MCF 10A (cell line): ENCODE measurements around the gene BRSK2. TPM values are rescaled to one million over a fixed set of nuclear protein-coding genes. Genes with fewer than 3 reads are reported as not detected.

ENCODE experiments used
- BruUV-seq: library from RNA; stranded (reverse); fragments of 400-500 nt; replicated peaks from 2 replicates; lab custom pipeline; 2021; lab: Mats Ljungman, UMichigan
- CTCF ChIA-PET: fragments of 300-600 bp; sonication (Branson Sonifier 250); formaldehyde crosslinking; extraction: SDS; loops from one replicate; lab custom pipeline; 2021; ENCODE audit warnings: antibody characterized with exemption, inconsistent platforms; lab: Yijun Ruan, JAX
- POLR2A ChIA-PET: fragments of 300-600, 350-650 bp; sonication (Branson Sonifier 250); formaldehyde crosslinking; extraction: SDS; loops from one replicate; lab custom pipeline; 2020; ENCODE audit warnings: antibody characterized with exemption, inconsistent platforms; lab: Yijun Ruan, JAX
- DNase-seq: peaks from one replicate; pipeline ENCODE4 v3.0.0-alpha.2; 2018; ENCODE audit not compliant: unreplicated experiment
- H3K27ac Mint-ChIP-seq: one replicate; pipeline ENCODE4 v1.8.0; 2022; ENCODE audit warnings: mild to moderate bottlenecking, low read depth, mixed read lengths; ENCODE audit not compliant: unreplicated experiment
- H3K27me3 Mint-ChIP-seq: one replicate; pipeline ENCODE4 v1.8.0; 2022; ENCODE audit warnings: mixed read lengths; ENCODE audit not compliant: insufficient read depth, unreplicated experiment
- H3K36me3 Mint-ChIP-seq: one replicate; pipeline ENCODE4 v1.8.0; 2022; ENCODE audit warnings: mild to moderate bottlenecking, moderate library complexity, mixed read lengths; ENCODE audit not compliant: insufficient read depth, unreplicated experiment
- H3K4me1 Mint-ChIP-seq: one replicate; pipeline ENCODE4 v1.8.0; 2022; ENCODE audit warnings: mixed read lengths; ENCODE audit not compliant: insufficient read depth, unreplicated experiment
- H3K4me3 Mint-ChIP-seq: one replicate; pipeline ENCODE4 v1.8.0; 2022; ENCODE audit warnings: mild to moderate bottlenecking, moderate library complexity, mixed read lengths; ENCODE audit not compliant: unreplicated experiment
- H3K9me3 Mint-ChIP-seq: one replicate; pipeline ENCODE4 v1.8.0; 2022; ENCODE audit warnings: mixed read lengths; ENCODE audit not compliant: unreplicated experiment
- CTCF ChIP-seq: fragments of 200-600 bp; IDR thresholded peaks from one replicate; pipeline ENCODE4 v1.8.0; 2022; ENCODE audit warnings: antibody characterized with exemption, mild to moderate bottlenecking; ENCODE audit not compliant: unreplicated experiment
- intact Hi-C: fragments of 100-400 bp; cut with micrococcal nuclease; formaldehyde crosslinking; loops from 2 replicates; pipeline ENCODE4 v1.14.1; 2022
- total RNA-seq: library from RNA; stranded (reverse); gene quantifications from 2 replicates; pipeline ENCODE4 v1.2.3, GENCODE V29; 2022

Gene BRSK2
- total RNA-seq, 1 experiment from 2014 or later, result 0.44 TPM

- Mint-ChIP-seq H3K27me3 (no peaks in the 10 kb centered on the region), H3K36me3 (no peaks in the 10 kb centered on the region), H3K27ac (no peak overlapping the region), H3K4me3 (no peak overlapping the region), H3K9me3 (no peaks in the 10 kb centered on the region), H3K4me1 (peaks cover 18% of the 10 kb centered on the region)
- DNase-seq, result no peak
- intact Hi-C loops, result no loop called here
- ChIA-PET POLR2A (interaction anchor here (0.7 kb wide), 1 partner anchor 56 kb away, joined by 3 read pairs; no protein-coding TSS in a partner anchor), CTCF (interaction anchor here (0.5 to 0.6 kb wide), 2 partner anchors 65 to 307 kb away, joined by 3 to 5 read pairs; no protein-coding TSS in a partner anchor)
- BruUV-seq, result no TSS peak
- no peak for TF ChIP-seq CTCF
These were observed 122.3 kb downstream of the BRSK2 start for GRCh38 chr11:1511937-1512496.

Other genes with a start within 250 kb of the BRSK2 start
- gene MUC5AC, start 232.0 kb upstream of the BRSK2 start, total RNA-seq, result not detected in 2 replicates
- gene MUC5B, start 166.9 kb upstream of the BRSK2 start, total RNA-seq, result not detected in 2 replicates
- 58.5 and 58.8 TPM in 2 replicates for gene TOLLIP, start 80.3 kb upstream of the BRSK2 start, total RNA-seq
- 20.1 and 20.2 TPM in 2 replicates for gene MOB2, start 96.8 kb downstream of the BRSK2 start, total RNA-seq
- 10.4 and 17.6 TPM in 2 replicates for gene DUSP8, start 182.3 kb downstream of the BRSK2 start, total RNA-seq
- not detected in 2 replicates for gene KRTAP5-1, start 195.3 kb downstream of the BRSK2 start, total RNA-seq
- not detected in 2 replicates for gene KRTAP5-2, start 208.4 kb downstream of the BRSK2 start, total RNA-seq
- not detected in 2 replicates for gene KRTAP5-3, start 218.5 kb downstream of the BRSK2 start, total RNA-seq
- gene KRTAP5-4, start 232.2 kb downstream of the BRSK2 start, total RNA-seq, result not detected in 2 replicates
- not detected in 2 replicates for gene KRTAP5-5, start 239.8 kb downstream of the BRSK2 start, total RNA-seq